ENCODE data around the gene NDUFAB1.
"Not testable (repeated sequence)": the region's sequence is repeated elsewhere in the genome, so short reads cannot be mapped to it uniquely, and the experiment has no call there.

The NDUFAB1 gene

DNA sequence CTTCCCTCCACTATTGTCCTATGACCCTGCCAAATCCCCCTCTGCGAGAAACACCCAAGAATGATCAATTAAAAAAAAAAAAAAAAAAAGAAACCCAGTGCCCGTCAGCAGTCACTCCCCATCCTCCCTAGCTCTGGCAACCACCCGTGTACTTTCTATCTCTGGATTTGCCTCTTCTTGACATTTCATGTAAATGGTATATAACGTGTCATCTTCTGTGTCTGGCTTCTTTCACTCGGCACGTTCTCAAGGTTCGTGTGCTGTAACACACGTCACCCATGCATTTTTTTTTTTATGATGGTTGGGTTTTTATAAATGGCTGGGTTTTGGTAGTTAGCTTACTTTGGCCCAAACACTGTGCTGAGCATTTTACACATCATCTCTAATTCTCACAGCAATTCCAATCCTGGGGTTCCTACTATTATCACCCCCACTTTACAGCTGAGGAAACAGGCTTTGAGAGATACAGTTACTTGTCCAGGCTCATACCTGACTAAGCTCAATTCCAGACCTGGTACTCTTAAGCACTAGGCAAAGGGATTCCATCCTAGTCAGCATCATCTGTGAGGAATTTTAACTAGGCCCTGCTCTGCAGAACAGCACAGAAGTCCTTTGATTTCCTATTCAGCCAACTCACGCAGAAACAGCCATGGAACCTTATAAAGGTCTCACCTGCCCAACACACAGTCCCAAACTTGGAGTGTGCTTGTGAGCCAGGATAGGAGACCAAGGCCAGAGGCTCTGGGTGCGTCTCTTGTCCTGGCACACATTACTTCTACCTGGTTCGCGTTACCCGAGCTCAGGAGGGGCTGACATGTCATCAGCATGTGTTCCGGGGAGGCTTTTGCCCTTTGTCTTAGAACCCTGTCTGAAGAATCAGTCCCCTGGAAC lies 11.7 kb downstream of the NDUFAB1 start:
- in situ Hi-C loops (cut with MboI; ENCODE audit: low sequenced_read_pairs, unreplicated experiment): no loop called here
- TF ChIP-seq, protein P1, sequence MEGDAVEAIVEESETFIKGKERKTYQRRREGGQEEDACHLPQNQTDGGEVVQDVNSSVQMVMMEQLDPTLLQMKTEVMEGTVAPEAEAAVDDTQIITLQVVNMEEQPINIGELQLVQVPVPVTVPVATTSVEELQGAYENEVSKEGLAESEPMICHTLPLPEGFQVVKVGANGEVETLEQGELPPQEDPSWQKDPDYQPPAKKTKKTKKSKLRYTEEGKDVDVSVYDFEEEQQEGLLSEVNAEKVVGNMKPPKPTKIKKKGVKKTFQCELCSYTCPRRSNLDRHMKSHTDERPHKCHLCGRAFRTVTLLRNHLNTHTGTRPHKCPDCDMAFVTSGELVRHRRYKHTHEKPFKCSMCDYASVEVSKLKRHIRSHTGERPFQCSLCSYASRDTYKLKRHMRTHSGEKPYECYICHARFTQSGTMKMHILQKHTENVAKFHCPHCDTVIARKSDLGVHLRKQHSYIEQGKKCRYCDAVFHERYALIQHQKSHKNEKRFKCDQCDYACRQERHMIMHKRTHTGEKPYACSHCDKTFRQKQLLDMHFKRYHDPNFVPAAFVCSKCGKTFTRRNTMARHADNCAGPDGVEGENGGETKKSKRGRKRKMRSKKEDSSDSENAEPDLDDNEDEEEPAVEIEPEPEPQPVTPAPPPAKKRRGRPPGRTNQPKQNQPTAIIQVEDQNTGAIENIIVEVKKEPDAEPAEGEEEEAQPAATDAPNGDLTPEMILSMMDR (IDR thresholded peaks at IDR 0.05; ENCODE audit: borderline replicate concordance, control extremely low read depth, extremely low read depth, insufficient read depth, missing control alignments): no peak
- DNase-seq (ENCODE audit: low spot score): no peak

GRCh38 chr16:23583271-23583670 lies 12.8 kb downstream of the NDUFAB1 start:
- DNase-seq (ENCODE audit: low spot score); in situ Hi-C loops (cut with MboI; ENCODE audit: low sequenced_read_pairs, unreplicated experiment): not testable (repeated sequence)

DNA sequence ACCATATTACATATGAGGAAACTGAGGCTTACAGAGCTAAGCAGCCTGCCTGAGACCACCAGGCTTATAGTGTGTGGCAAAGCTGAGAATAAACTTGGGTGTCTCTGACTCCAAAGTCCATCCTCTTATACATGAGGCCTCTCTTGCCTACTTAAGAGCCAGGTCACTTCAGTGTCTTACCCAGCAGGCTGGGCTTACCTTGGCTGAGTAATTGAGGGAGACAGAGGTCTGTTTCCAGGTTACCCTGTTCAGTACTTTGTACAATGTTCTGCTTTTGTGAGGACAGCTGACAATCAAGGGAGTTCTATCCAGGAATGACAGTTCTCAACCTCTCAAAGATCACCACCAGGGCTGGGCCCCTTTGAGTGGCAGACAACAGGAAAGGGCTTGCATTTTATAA lies 14.4 kb downstream of the NDUFAB1 start:
- in situ Hi-C loops (cut with MboI; ENCODE audit: low sequenced_read_pairs, unreplicated experiment): no loop called here
- no peak for DNase-seq (ENCODE audit: low spot score)
- TF ChIP-seq, protein P1 (IDR thresholded peaks at IDR 0.05; ENCODE audit: borderline replicate concordance, control extremely low read depth, extremely low read depth, insufficient read depth, missing control alignments): no peak

DNA sequence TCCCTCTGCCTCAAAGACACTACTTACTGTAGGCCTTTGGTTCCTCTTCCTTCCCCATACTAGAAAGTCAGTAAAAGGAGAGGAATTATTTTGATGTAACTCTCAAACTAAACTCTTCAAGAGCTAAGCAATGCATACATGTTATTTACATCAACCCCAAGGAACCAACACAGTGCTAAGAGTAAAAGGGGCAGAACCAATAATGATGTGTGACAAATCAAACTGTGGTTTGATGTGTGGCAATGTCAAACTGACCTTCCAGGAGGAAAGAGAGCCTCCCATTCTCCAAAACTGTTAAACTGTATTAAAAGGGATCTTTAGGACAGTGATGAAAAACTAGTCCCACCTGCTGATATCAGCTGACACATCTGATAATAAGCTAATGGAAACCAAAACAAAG lies 15.7 kb downstream of the NDUFAB1 start:
- no peak for DNase-seq (ENCODE audit: low spot score)
- in situ Hi-C loops (cut with MboI; ENCODE audit: low sequenced_read_pairs, unreplicated experiment): no loop called here
- TF ChIP-seq, protein P1 (IDR thresholded peaks at IDR 0.05; ENCODE audit: borderline replicate concordance, control extremely low read depth, extremely low read depth, insufficient read depth, missing control alignments): no peak

DNA sequence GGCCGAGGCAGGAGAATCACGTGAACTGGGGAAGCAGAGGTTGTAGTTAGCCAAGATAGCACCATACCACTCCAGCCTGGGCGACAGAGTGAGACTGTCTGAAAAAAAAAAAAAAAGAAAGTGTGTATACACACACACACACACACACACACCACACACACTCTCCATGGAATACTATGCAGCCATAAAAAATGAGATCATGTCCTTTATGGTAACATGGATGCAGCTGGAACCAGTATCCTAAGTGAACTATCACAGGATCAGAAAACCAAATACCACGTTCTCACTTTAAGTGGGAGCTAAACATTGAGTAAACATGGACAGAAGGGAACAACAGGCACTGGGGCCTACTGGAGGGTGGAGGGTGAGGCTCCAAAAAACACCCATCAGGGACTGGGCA lies 16.7 kb downstream of the NDUFAB1 start:
- TF ChIP-seq, protein P1 (IDR thresholded peaks at IDR 0.05; ENCODE audit: borderline replicate concordance, control extremely low read depth, extremely low read depth, insufficient read depth, missing control alignments): no peak
- in situ Hi-C loops (cut with MboI; ENCODE audit: low sequenced_read_pairs, unreplicated experiment): no loop called here
- DNase-seq (ENCODE audit: low spot score): no peak

- DNase-seq (ENCODE audit: low spot score): no peak
- TF ChIP-seq, protein P1 (IDR thresholded peaks at IDR 0.05; ENCODE audit: borderline replicate concordance, control extremely low read depth, extremely low read depth, insufficient read depth, missing control alignments): no peak
- in situ Hi-C loops (cut with MboI; ENCODE audit: low sequenced_read_pairs, unreplicated experiment): no loop called here
Observed at GRCh38 chr16:23578101-23578830, 17.9 kb downstream of the NDUFAB1 start.

GRCh38 chr16:23577493-23577892 lies 18.6 kb downstream of the NDUFAB1 start:
- DNase-seq (ENCODE audit: low spot score): no peak
- TF ChIP-seq, protein P1 (IDR thresholded peaks at IDR 0.05; ENCODE audit: borderline replicate concordance, control extremely low read depth, extremely low read depth, insufficient read depth, missing control alignments): no peak
- in situ Hi-C loops (cut with MboI; ENCODE audit: low sequenced_read_pairs, unreplicated experiment): no loop called here
